Measurements from ENCODE around the gene ATAD1. TPM values are rescaled to one million over a fixed set of nuclear protein-coding genes. Genes with fewer than 3 reads are reported as not detected.
"Not testable (repeated sequence)": the region's sequence is repeated elsewhere in the genome, so short reads cannot be mapped to it uniquely, and the experiment has no call there.

The ATAD1 gene
- total and polyA plus RNA-seq, 2 of the 8 experiments (the other 6 are each of a cell fraction or from before 2014, with no cell fraction given): 8.9 to 35.3 TPM

- not testable (repeated sequence) for FAIRE-seq
- CTCF ChIA-PET (ENCODE audit: partially characterized antibody): interaction anchor here (1.7 kb wide), 1 partner anchor 76 kb away, joined by 6 read pairs; no protein-coding TSS in a partner anchor
- WGBS, 2 experiments (ENCODE audit: extremely low coverage in 1 of 2, insufficient coverage in 1 of 2, insufficient read length in 1 of 2, insufficient replicate concordance in 2 of 2, low coverage in 1 of 2, low lambda C conversion rate in 2 of 2, missing lambda C conversion rate in 1 of 2): 88% methylated on average over 1 of the region's 1 CpG; no CpG with 5 or more reads in 1 of the 2 experiments
These were observed 79.8 kb downstream of the ATAD1 start for GRCh38 chr10:87738253-87738652.

More at GRCh38 chr10:87738253-87738652, 79.8 kb downstream of the ATAD1 start:
- H3K4ac ChIP-seq (replicated peaks; ENCODE audit: insufficient read length, low read depth, low read length); H3K27me3 ChIP-seq (replicated peaks in 1 of 4; ENCODE audit: control insufficient read depth in 3 of 4, extremely low read depth in 1 of 4, insufficient read depth in 3 of 4, low read length in 3 of 4); H2BK20ac ChIP-seq (ENCODE audit: low read length); H3K23me2 ChIP-seq (ENCODE audit: low read depth, low read length); H3K4me2 ChIP-seq (ENCODE audit: insufficient read depth in 1 of 2, low read depth in 2 of 2, low read length in 2 of 2); H3K9me3 ChIP-seq (ENCODE audit: insufficient read depth in 2 of 2, low read depth in 1 of 2, low read length in 1 of 2); H2BK5ac ChIP-seq (ENCODE audit: low read depth, low read length); H3K79me1 ChIP-seq (ENCODE audit: low read depth, low read length); H4K8ac ChIP-seq (ENCODE audit: extremely low read depth, insufficient read depth, low read length); H3K79me2 ChIP-seq (ENCODE audit: control insufficient read depth in 1 of 2, insufficient read depth in 2 of 2, low read length in 2 of 2); H2BK12ac ChIP-seq (ENCODE audit: low read depth, low read length); DNase-seq (ENCODE audit: low read depth in 1 of 2, low spot score in 2 of 2); H2AFZ ChIP-seq (ENCODE audit: low read length); H4K5ac ChIP-seq (ENCODE audit: insufficient read length, low read depth, low read length); POLR2A ChIA-PET (ENCODE audit: partially characterized antibody); H3K9ac ChIP-seq (replicated peaks in 1 of 4; ENCODE audit: extremely low read depth in 1 of 4, low read depth in 3 of 4, low read length in 3 of 4); H2BK15ac ChIP-seq (ENCODE audit: low read length); H3K4me1 ChIP-seq (replicated peaks in 1 of 4; ENCODE audit: control insufficient read depth in 3 of 4, insufficient read depth in 4 of 4, low read length in 3 of 4); H3K36me3 ChIP-seq (ENCODE audit: control insufficient read depth in 2 of 4, insufficient read depth in 4 of 4, low read length in 3 of 4); H3K23ac ChIP-seq (ENCODE audit: insufficient read length); H3K27ac ChIP-seq (ENCODE audit: low read depth, low read length); H4K91ac ChIP-seq (replicated peaks; ENCODE audit: insufficient read length, low read length); H2BK120ac ChIP-seq (replicated peaks; ENCODE audit: low read depth, low read length); H3K4me3 ChIP-seq (ENCODE audit: extremely low read depth in 1 of 4, insufficient read depth in 2 of 4, low read depth in 3 of 4, low read length in 4 of 4); H3K14ac ChIP-seq (ENCODE audit: insufficient read length); H3K18ac ChIP-seq (ENCODE audit: extremely low read depth, low read length); H2AK5ac ChIP-seq (ENCODE audit: low read depth, low read length); H4K20me1 ChIP-seq (replicated peaks in 1 of 2; ENCODE audit: control insufficient read depth in 1 of 2, insufficient read depth in 2 of 2, low read length in 2 of 2); H3K56ac ChIP-seq (replicated peaks; ENCODE audit: insufficient read length, low read depth, low read length): not testable (repeated sequence)

Measured in H1 (cell line).